Measurements from ENCODE around the gene CIT.

DNA sequence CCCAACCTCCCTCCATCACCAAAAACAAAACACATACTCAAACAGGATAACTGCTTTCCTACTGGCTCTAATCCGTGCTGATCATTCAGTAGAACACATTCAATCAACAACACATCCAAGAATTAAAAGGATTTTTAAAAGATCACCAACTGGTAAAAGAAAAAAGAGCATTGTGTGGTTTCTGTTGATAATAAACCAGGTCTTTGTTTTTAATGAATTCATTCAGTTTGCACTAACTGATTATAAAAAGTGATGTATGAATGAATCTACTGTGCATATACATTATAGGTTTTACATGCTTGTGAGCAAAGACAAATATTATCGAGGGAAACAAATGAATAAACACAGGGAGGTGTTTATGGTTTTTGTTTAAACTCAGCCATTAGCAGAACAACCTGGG is 55.1 kb downstream of the CIT start:
- TF ChIP-seq, protein P1, sequence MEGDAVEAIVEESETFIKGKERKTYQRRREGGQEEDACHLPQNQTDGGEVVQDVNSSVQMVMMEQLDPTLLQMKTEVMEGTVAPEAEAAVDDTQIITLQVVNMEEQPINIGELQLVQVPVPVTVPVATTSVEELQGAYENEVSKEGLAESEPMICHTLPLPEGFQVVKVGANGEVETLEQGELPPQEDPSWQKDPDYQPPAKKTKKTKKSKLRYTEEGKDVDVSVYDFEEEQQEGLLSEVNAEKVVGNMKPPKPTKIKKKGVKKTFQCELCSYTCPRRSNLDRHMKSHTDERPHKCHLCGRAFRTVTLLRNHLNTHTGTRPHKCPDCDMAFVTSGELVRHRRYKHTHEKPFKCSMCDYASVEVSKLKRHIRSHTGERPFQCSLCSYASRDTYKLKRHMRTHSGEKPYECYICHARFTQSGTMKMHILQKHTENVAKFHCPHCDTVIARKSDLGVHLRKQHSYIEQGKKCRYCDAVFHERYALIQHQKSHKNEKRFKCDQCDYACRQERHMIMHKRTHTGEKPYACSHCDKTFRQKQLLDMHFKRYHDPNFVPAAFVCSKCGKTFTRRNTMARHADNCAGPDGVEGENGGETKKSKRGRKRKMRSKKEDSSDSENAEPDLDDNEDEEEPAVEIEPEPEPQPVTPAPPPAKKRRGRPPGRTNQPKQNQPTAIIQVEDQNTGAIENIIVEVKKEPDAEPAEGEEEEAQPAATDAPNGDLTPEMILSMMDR (IDR thresholded peaks at IDR 0.05): no peak
- no peak for TF ChIP-seq POLR2AphosphoS5 (IDR thresholded peaks at IDR 0.05; ENCODE audit: low read depth, low read length)
